HG03354 (cell line): ENCODE data around the gene MDGA2.
"Not testable (repeated sequence)": the region's sequence is repeated elsewhere in the genome, so short reads cannot be mapped to it uniquely, and the experiment has no call there.

Experiments
- ATAC-seq: cut with Tn5 transposase; IDR thresholded peaks from one replicate; pipeline ENCODE4 v1.9.1; 2021; ENCODE audit warnings: mild to moderate bottlenecking; ENCODE audit not compliant: unreplicated experiment, poor library complexity, severe bottlenecking

MDGA2 gene

GRCh38 chr14:47189911-47190484, 485.4 kb downstream of the MDGA2 start:
- ATAC-seq: no peak

- ATAC-seq: no peak
Observed at GRCh38 chr14:47186486-47186885, 488.9 kb downstream of the MDGA2 start.

- ATAC-seq: no peak
Observed at GRCh38 chr14:47179906-47180305, 495.5 kb downstream of the MDGA2 start.

GRCh38 chr14:47171896-47172295, 503.5 kb downstream of the MDGA2 start:
- ATAC-seq: not testable (repeated sequence)

- no peak for ATAC-seq
Observed at GRCh38 chr14:47167402-47167801, 508.0 kb downstream of the MDGA2 start.

- no peak for ATAC-seq
Observed at GRCh38 chr14:47155395-47155794, 520.0 kb downstream of the MDGA2 start.

- ATAC-seq: no peak
Observed at GRCh38 chr14:47154276-47154797, 521.1 kb downstream of the MDGA2 start.

- no peak for ATAC-seq
Observed at GRCh38 chr14:47153746-47154145, 521.7 kb downstream of the MDGA2 start.

- ATAC-seq: no peak
Observed at GRCh38 chr14:47150267-47150666, 525.1 kb downstream of the MDGA2 start.

- no peak for ATAC-seq
Observed at GRCh38 chr14:47149326-47149725, 526.1 kb downstream of the MDGA2 start.

- ATAC-seq: no peak
Observed at GRCh38 chr14:47148686-47149085, 526.7 kb downstream of the MDGA2 start.

- ATAC-seq: no peak
Observed at GRCh38 chr14:47120645-47121044, 554.8 kb downstream of the MDGA2 start.

GRCh38 chr14:47103771-47104170, 571.6 kb downstream of the MDGA2 start:
- ATAC-seq: no peak

GRCh38 chr14:47102472-47102871, 572.9 kb downstream of the MDGA2 start:
- no peak for ATAC-seq

GRCh38 chr14:47085678-47086077, 589.7 kb downstream of the MDGA2 start:
- ATAC-seq: no peak

- ATAC-seq: no peak
Observed at GRCh38 chr14:47065326-47065725, 610.1 kb downstream of the MDGA2 start.

- ATAC-seq: no peak
Observed at GRCh38 chr14:47060050-47060449, 615.4 kb downstream of the MDGA2 start.

GRCh38 chr14:47057364-47057763, 618.0 kb downstream of the MDGA2 start:
- no peak for ATAC-seq

- no peak for ATAC-seq
Observed at GRCh38 chr14:47044841-47045240, 630.6 kb downstream of the MDGA2 start.

GRCh38 chr14:47040550-47040949, 634.9 kb downstream of the MDGA2 start:
- ATAC-seq: no peak

- ATAC-seq: no peak
Observed at GRCh38 chr14:47039336-47039735, 636.1 kb downstream of the MDGA2 start.

- no peak for ATAC-seq
Observed at GRCh38 chr14:47022721-47023120, 652.7 kb downstream of the MDGA2 start.
